H9 (cell line): ENCODE results near the gene OLIG3. TPM values are rescaled to one million over a fixed set of nuclear protein-coding genes. Genes with fewer than 3 reads are reported as not detected.

Experiments used
- DNase-seq: peaks from one replicate; pipeline ENCODE4 v3.0.0-alpha.2; 2017
- H2AFZ ChIP-seq: one replicate; pipeline ENCODE4 v1.6.1; 2013; ENCODE audit warnings: mild to moderate bottlenecking, low read length, control low read depth, moderate library complexity
- H2AK5ac ChIP-seq: 2 replicates; pipeline ENCODE4 v1.6.1; 2013; ENCODE audit warnings: low read length, control low read depth, mixed read lengths; ENCODE audit not compliant: insufficient read length
- H2BK120ac ChIP-seq: one replicate; pipeline ENCODE4 v1.6.1; 2013; ENCODE audit warnings: low read depth, mild to moderate bottlenecking, low read length, control low read depth, inconsistent platforms; ENCODE audit not compliant: poor library complexity, severe bottlenecking
- H2BK12ac ChIP-seq: 2 replicates; pipeline ENCODE4 v1.6.1; 2013; ENCODE audit warnings: low read length, control low read depth, mixed read lengths, low read depth; ENCODE audit not compliant: insufficient read length
- H2BK15ac ChIP-seq: 2 replicates; pipeline ENCODE4 v1.6.1; 2013; ENCODE audit warnings: low read depth, low read length, control low read depth
- H2BK20ac ChIP-seq: one replicate; pipeline ENCODE4 v1.6.1; 2013; ENCODE audit warnings: low read depth, mild to moderate bottlenecking, low read length, control low read depth, inconsistent platforms; ENCODE audit not compliant: poor library complexity, severe bottlenecking
- H2BK5ac ChIP-seq: 2 replicates; pipeline ENCODE4 v1.6.1; 2013; ENCODE audit warnings: low read length, control low read depth, mixed read lengths; ENCODE audit not compliant: insufficient read length
- H3K14ac ChIP-seq: 2 replicates; pipeline ENCODE4 v1.6.1; 2013; ENCODE audit warnings: low read length, control low read depth; ENCODE audit not compliant: insufficient read depth
- H3K18ac ChIP-seq: 2 replicates; pipeline ENCODE4 v1.6.1; 2013; ENCODE audit warnings: low read depth, mild to moderate bottlenecking, mixed read lengths, low read length, control low read depth; ENCODE audit not compliant: insufficient read length
- H3K23ac ChIP-seq: 2 replicates; pipeline ENCODE4 v1.6.1; 2013; ENCODE audit warnings: low read length, control low read depth, mixed read lengths, low read depth; ENCODE audit not compliant: insufficient read length
- H3K23me2 ChIP-seq: 2 replicates; pipeline ENCODE4 v1.6.1; 2013; ENCODE audit warnings: low read depth, mild to moderate bottlenecking, mixed read lengths, low read length, control low read depth; ENCODE audit not compliant: insufficient read length, poor library complexity, severe bottlenecking
- H3K27ac ChIP-seq: 2 replicates; pipeline ENCODE4 v1.5.1; 2013; ENCODE audit warnings: low read length, control low read depth, mixed read lengths, low read depth; ENCODE audit not compliant: insufficient read length
- H3K27me3 ChIP-seq: 2 replicates; pipeline ENCODE4 v1.6.1; 2013; ENCODE audit warnings: low read length, control low read depth, inconsistent platforms; ENCODE audit not compliant: insufficient read depth
- H3K4ac ChIP-seq: 2 replicates; pipeline ENCODE4 v1.6.1; 2013; ENCODE audit warnings: low read depth, mild to moderate bottlenecking, control low read depth, inconsistent platforms, low read length, moderate library complexity
- H3K4me1 ChIP-seq: 2 replicates; pipeline ENCODE4 v1.6.1; 2013; ENCODE audit warnings: low read length, control low read depth, inconsistent platforms; ENCODE audit not compliant: insufficient read depth
- H3K4me2 ChIP-seq: 2 replicates; pipeline ENCODE4 v1.6.1; 2013; ENCODE audit warnings: low read length, control low read depth, mixed read lengths; ENCODE audit not compliant: insufficient read length, insufficient read depth
- H3K56ac ChIP-seq: 2 replicates; pipeline ENCODE4 v1.6.1; 2013; ENCODE audit warnings: low read depth, mild to moderate bottlenecking, mixed read lengths, low read length, control low read depth; ENCODE audit not compliant: insufficient read length
- H3K79me1 ChIP-seq: 2 replicates; pipeline ENCODE4 v1.6.1; 2013; ENCODE audit warnings: low read depth, mild to moderate bottlenecking, moderate library complexity, low read length, control low read depth, inconsistent platforms; ENCODE audit not compliant: insufficient read depth, poor library complexity, severe bottlenecking
- H3K79me2 ChIP-seq: 2 replicates; pipeline ENCODE4 v1.6.1; 2013; ENCODE audit warnings: low read length, control low read depth, inconsistent platforms; ENCODE audit not compliant: insufficient read depth
- H3K9ac ChIP-seq: 2 replicates; pipeline ENCODE4 v1.6.1; 2013; ENCODE audit warnings: low read length, control low read depth, mixed read lengths; ENCODE audit not compliant: insufficient read length; ENCODE audit errors: extremely low read depth
- H3K9me3 ChIP-seq: one replicate; pipeline ENCODE4 v1.6.1; 2013; ENCODE audit warnings: low read depth, low read length, inconsistent platforms; ENCODE audit not compliant: control insufficient read depth
- H3T11ph ChIP-seq: one replicate; pipeline ENCODE4 v1.6.1; 2013; ENCODE audit warnings: mild to moderate bottlenecking, low read length, control low read depth, inconsistent platforms
- H4K20me1 ChIP-seq: one replicate; pipeline ENCODE4 v1.6.1; 2013; ENCODE audit not compliant: control insufficient read depth, insufficient read length, insufficient read depth
- H4K5ac ChIP-seq: 2 replicates; pipeline ENCODE4 v1.6.1; 2013; ENCODE audit warnings: low read depth, mild to moderate bottlenecking, mixed read lengths, low read length, control low read depth; ENCODE audit not compliant: insufficient read length
- H4K8ac ChIP-seq: replicated peaks from 2 replicates; pipeline ENCODE4 v1.6.1; 2013; ENCODE audit warnings: low read length, control low read depth, mixed read lengths, low read depth; ENCODE audit not compliant: insufficient read length
- H4K91ac ChIP-seq: 2 replicates; pipeline ENCODE4 v1.6.1; 2013; ENCODE audit warnings: low read depth, mild to moderate bottlenecking, moderate library complexity, mixed read lengths, low read length, control low read depth; ENCODE audit not compliant: insufficient read length
- H3K27ac Mint-ChIP-seq, 3 experiments: 2 replicates in 2 of 3; 3 replicates in 1 of 3; pipeline ENCODE4 v1.8.0; 2020 to 2021; ENCODE audit warnings: mixed read lengths in 3 of 3, mild to moderate bottlenecking in 1 of 3, moderate library complexity in 1 of 3
- H3K27me3 Mint-ChIP-seq: 2 replicates; pipeline ENCODE4 v1.8.0; 2021; ENCODE audit warnings: low read depth, mild to moderate bottlenecking, moderate library complexity, mixed read lengths
- H3K36me3 Mint-ChIP-seq, 3 experiments: 2 replicates in 2 of 3; 3 replicates in 1 of 3; pipeline ENCODE4 v1.8.0; 2020 to 2021; ENCODE audit warnings: low read depth in 3 of 3, mixed read lengths in 3 of 3; ENCODE audit not compliant: insufficient read depth in 1 of 3
- H3K4me1 Mint-ChIP-seq, 2 experiments: 2 replicates each; pipeline ENCODE4 v1.8.0; 2020; ENCODE audit warnings: mixed read lengths in 2 of 2
- H3K4me3 Mint-ChIP-seq, 2 experiments: 2 replicates in 1 of 2; 3 replicates in 1 of 2; pipeline ENCODE4 v1.8.0; 2020 to 2021; ENCODE audit warnings: mild to moderate bottlenecking in 2 of 2, mixed read lengths in 2 of 2, moderate library complexity in 1 of 2
- H3K9me3 Mint-ChIP-seq, 2 experiments: 2 replicates in 1 of 2; 3 replicates in 1 of 2; pipeline ENCODE4 v1.8.0; 2020; ENCODE audit warnings: mild to moderate bottlenecking in 2 of 2, mixed read lengths in 2 of 2, moderate library complexity in 1 of 2
- WGBS: extraction: QIAGEN DNeasy Blood & Tissue Kit; methylation state at CpG from one replicate; pipeline ENCODE4 v1.1.7; 2013; ENCODE audit warnings: missing lambda C conversion rate, low lambda C conversion rate, mixed read lengths; ENCODE audit not compliant: insufficient read length; ENCODE audit errors: extremely low coverage; 5-methylcytosine and 5-hydroxymethylcytosine counted together
- total RNA-seq: library from RNA; stranded (reverse); gene quantifications from 2 replicates; pipeline ENCODE4 v1.2.1, GENCODE V29; 2021
- TF ChIP-seq, protein P1 (sequence below): fragments of 200-600 bp; sonication (generic); conservative IDR thresholded peaks from 3 replicates; pipeline ENCODE4 v1.8.0; 2021; ENCODE audit warnings: antibody characterized with exemption, mild to moderate bottlenecking

The OLIG3 gene
- total RNA-seq, 1 experiment from 2014 or later: 0.22 TPM

GRCh38 chr6:137491478-137491877 lies 2.7 kb downstream of the OLIG3 start:
- Histone ChIP-seq H2BK12ac (no peak overlapping the region), H4K5ac (no peak overlapping the region), H3K18ac (no peak overlapping the region), H2BK15ac (no peak overlapping the region), H3K23ac (no peak overlapping the region), H3K9ac (no peak overlapping the region), H3K79me2 (no peaks in the 10 kb centered on the region), H3K27ac (no peak overlapping the region), H3T11ph (no peak overlapping the region), H2AK5ac (no peak overlapping the region), H3K4me2 (no peak overlapping the region), H2BK5ac (no peak overlapping the region), H3K4me1 (no peaks in the 10 kb centered on the region; the same call in 1 of the 2 replicates), H2BK120ac (no peak overlapping the region), H3K27me3 (peaks cover 88% of the 10 kb centered on the region), H3K79me1 (no peaks in the 10 kb centered on the region), H2BK20ac (no peak overlapping the region), H3K14ac (no peak overlapping the region), H4K8ac (no peak overlapping the region), H4K91ac (no peak overlapping the region), H3K9me3 (no peaks in the 10 kb centered on the region), H3K4ac (no peak overlapping the region), H2AFZ (no peak overlapping the region), H3K56ac (no peak overlapping the region), H4K20me1 (peaks cover 2% of the 10 kb centered on the region), H3K23me2 (peaks cover 39% of the 10 kb centered on the region)
- no peaks in the 10 kb centered on the region; a peak in 2 of 5 replicates for H3K9me3 Mint-ChIP-seq
- peaks cover 100% of the 10 kb centered on the region for H3K27me3 Mint-ChIP-seq
- no peaks in the 10 kb centered on the region; a peak in 1 of 7 replicates for H3K36me3 Mint-ChIP-seq
- H3K27ac Mint-ChIP-seq: no peak overlapping the region
- H3K4me3 Mint-ChIP-seq: peak overlapping the region in 1 of 2 experiments; percentile 43; a peak in 2 of 5 replicates
- peaks cover 79 to 81% of the 10 kb centered on the region in 2 experiments for H3K4me1 Mint-ChIP-seq
- no CpG with 5 or more reads among the region's 6 CpGs for WGBS
- TF ChIP-seq, protein P1, sequence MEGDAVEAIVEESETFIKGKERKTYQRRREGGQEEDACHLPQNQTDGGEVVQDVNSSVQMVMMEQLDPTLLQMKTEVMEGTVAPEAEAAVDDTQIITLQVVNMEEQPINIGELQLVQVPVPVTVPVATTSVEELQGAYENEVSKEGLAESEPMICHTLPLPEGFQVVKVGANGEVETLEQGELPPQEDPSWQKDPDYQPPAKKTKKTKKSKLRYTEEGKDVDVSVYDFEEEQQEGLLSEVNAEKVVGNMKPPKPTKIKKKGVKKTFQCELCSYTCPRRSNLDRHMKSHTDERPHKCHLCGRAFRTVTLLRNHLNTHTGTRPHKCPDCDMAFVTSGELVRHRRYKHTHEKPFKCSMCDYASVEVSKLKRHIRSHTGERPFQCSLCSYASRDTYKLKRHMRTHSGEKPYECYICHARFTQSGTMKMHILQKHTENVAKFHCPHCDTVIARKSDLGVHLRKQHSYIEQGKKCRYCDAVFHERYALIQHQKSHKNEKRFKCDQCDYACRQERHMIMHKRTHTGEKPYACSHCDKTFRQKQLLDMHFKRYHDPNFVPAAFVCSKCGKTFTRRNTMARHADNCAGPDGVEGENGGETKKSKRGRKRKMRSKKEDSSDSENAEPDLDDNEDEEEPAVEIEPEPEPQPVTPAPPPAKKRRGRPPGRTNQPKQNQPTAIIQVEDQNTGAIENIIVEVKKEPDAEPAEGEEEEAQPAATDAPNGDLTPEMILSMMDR: no peak
- no peak for DNase-seq
